Coronary artery (tissue), 2 donors: ENCODE results near the gene C16orf87.

Source experiments
- DNase-seq: peaks from one replicate; pipeline ENCODE4 v3.0.0-alpha.2; 2017; ENCODE audit warnings: low spot score
- H3K27ac ChIP-seq, 2 donors: fragments of 200-600 bp; sonication (generic); one replicate each; pipeline ENCODE4 v1.5.1; 2016 to 2019
- H3K4me3 ChIP-seq: fragments of 200-600 bp; sonication (generic); 2 replicates; pipeline ENCODE4 v1.5.1; 2016; ENCODE audit warnings: mild to moderate bottlenecking, moderate library complexity
- CTCF ChIP-seq: fragments of 200-600 bp; sonication (generic); IDR thresholded peaks from one replicate; pipeline ENCODE4 v1.5.1; 2019; ENCODE audit warnings: antibody characterized with exemption

C16orf87 gene

GRCh38 chr16:46748775-46749705 lies 81.9 kb downstream of the C16orf87 start:
- no peak overlapping the region for H3K4me3 ChIP-seq
- H3K27ac ChIP-seq, result no peak overlapping the region
- peak; percentile 21 for DNase-seq

GRCh38 chr16:46747777-46748651 lies 83.0 kb downstream of the C16orf87 start, which contains the start of gene MYLK3:
Gene MYLK3 (minus strand): TSS chr16:46748344. CDS start chr16:46748193, 151 bp downstream.
- no peak within 1 kb of the TSS for H3K4me3 ChIP-seq
- no peak for TF ChIP-seq CTCF
- no peak for DNase-seq
- H3K27ac ChIP-seq, result no peak within 1 kb of the TSS

More at GRCh38 chr16:46748775-46749705, 81.9 kb downstream of the C16orf87 start:
- TF ChIP-seq CTCF, result no peak

GRCh38 chr16:46746821-46747776 lies 83.9 kb downstream of the C16orf87 start:
- DNase-seq, result peak; percentile 67
- TF ChIP-seq CTCF, result no peak
- Histone ChIP-seq H3K4me3 (no peak overlapping the region), H3K27ac (no peak overlapping the region)
